ENCODE data around the gene TSPYL2.

TSPYL2 gene

GRCh38 chrX:53080628-53081580, 1.3 kb upstream of the TSPYL2 start:
- no peak for DNase-seq (ENCODE audit: low read depth, low spot score)

GRCh38 chrX:53082773-53083616, 828 bp downstream of the TSPYL2 start:
- DNase-seq (ENCODE audit: low read depth, low spot score): no peak

- no peak for DNase-seq (ENCODE audit: low read depth, low spot score)
Observed at GRCh38 chrX:53084043-53084570, 1.9 kb downstream of the TSPYL2 start.

GRCh38 chrX:53084863-53085262, 2.7 kb downstream of the TSPYL2 start:
- DNase-seq (ENCODE audit: low read depth, low spot score): no peak

- no peak for DNase-seq (ENCODE audit: low read depth, low spot score)
Observed at GRCh38 chrX:53085661-53086229, 3.6 kb downstream of the TSPYL2 start.

- DNase-seq (ENCODE audit: low read depth, low spot score): no peak
Observed at GRCh38 chrX:53086464-53086863, 4.3 kb downstream of the TSPYL2 start.

- no peak for DNase-seq (ENCODE audit: low read depth, low spot score)
Observed at GRCh38 chrX:53087388-53087831, 5.2 kb downstream of the TSPYL2 start.

- DNase-seq (ENCODE audit: low read depth, low spot score): no peak
Observed at GRCh38 chrX:53088136-53088974, 6.2 kb downstream of the TSPYL2 start.

GRCh38 chrX:53089224-53089842, 7.2 kb downstream of the TSPYL2 start:
- no peak for DNase-seq (ENCODE audit: low read depth, low spot score)

- DNase-seq (ENCODE audit: low read depth, low spot score): no peak
Observed at GRCh38 chrX:53089925-53090324, 7.8 kb downstream of the TSPYL2 start.

GRCh38 chrX:53091354-53091753, 9.2 kb downstream of the TSPYL2 start:
- DNase-seq (ENCODE audit: low read depth, low spot score): no peak

GRCh38 chrX:53093177-53093655, 11.0 kb downstream of the TSPYL2 start:
- no peak for DNase-seq (ENCODE audit: low read depth, low spot score)

GRCh38 chrX:53093748-53094581, 11.8 kb downstream of the TSPYL2 start, which contains the start of gene KANTR:
Gene KANTR, plus strand, starts transcription at chrX:53094142. Its CDS starts 30,131 bp downstream, at chrX:53124273.
- peak; percentile 80 for DNase-seq (ENCODE audit: low read depth, low spot score)

- DNase-seq (ENCODE audit: low read depth, low spot score): no peak
Observed at GRCh38 chrX:53094582-53094905, 12.4 kb downstream of the TSPYL2 start.

- no peak for DNase-seq (ENCODE audit: low read depth, low spot score)
Observed at GRCh38 chrX:53095796-53096195, 13.6 kb downstream of the TSPYL2 start.

GRCh38 chrX:53114864-53115549, 32.8 kb downstream of the TSPYL2 start:
- DNase-seq (ENCODE audit: low read depth, low spot score): no peak

- no peak for DNase-seq (ENCODE audit: low read depth, low spot score)
Observed at GRCh38 chrX:53115550-53115874, 33.3 kb downstream of the TSPYL2 start.

- DNase-seq (ENCODE audit: low read depth, low spot score): no peak
Observed at GRCh38 chrX:53116101-53116500, 33.9 kb downstream of the TSPYL2 start.

GRCh38 chrX:53122013-53122412, 39.8 kb downstream of the TSPYL2 start:
- no peak for DNase-seq (ENCODE audit: low read depth, low spot score)
